GM21367 (cell line): Measurements from ENCODE around the gene PBX1.
"Not testable (repeated sequence)": the region's sequence is repeated elsewhere in the genome, so short reads cannot be mapped to it uniquely, and the experiment has no call there.

Source experiments
- ATAC-seq: cut with Tn5 transposase; IDR thresholded peaks from one replicate; pipeline ENCODE4 v1.9.1; 2021; ENCODE audit not compliant: unreplicated experiment

Gene PBX1

DNA sequence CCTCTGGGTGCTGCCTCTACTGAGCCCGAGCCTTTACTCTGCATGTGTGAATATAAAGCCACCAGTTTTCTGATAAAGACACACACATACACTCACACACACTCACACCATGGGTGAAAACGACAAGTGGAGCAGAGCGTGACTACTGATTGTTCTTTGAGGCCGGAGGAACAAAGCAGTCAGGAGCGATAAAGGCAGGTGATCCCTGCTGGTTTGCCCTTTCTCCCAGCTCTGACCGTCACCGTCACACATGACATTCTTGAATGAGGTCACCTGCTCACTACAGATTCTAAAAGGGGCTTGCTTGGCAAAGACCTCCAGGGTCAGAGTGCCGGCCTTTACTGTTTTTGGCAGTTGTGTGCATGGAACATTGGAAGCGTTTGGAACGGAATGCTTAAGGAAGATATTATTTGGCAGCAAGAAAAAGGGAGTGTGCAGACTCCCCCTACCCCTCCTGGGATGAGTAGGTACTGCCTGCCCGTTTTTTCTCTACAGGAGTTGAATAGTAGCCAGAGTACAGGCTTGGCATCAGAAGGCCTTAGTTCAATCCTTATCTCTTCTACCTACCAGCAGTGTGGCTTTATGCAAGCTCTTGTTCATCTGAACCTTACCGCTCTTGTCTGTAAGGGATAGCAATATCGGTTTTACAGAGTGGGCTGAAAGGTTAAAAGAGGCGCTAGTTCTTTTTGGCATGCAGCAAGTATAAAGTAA is 79.7 kb downstream of the PBX1 start:
- ATAC-seq = no peak

DNA sequence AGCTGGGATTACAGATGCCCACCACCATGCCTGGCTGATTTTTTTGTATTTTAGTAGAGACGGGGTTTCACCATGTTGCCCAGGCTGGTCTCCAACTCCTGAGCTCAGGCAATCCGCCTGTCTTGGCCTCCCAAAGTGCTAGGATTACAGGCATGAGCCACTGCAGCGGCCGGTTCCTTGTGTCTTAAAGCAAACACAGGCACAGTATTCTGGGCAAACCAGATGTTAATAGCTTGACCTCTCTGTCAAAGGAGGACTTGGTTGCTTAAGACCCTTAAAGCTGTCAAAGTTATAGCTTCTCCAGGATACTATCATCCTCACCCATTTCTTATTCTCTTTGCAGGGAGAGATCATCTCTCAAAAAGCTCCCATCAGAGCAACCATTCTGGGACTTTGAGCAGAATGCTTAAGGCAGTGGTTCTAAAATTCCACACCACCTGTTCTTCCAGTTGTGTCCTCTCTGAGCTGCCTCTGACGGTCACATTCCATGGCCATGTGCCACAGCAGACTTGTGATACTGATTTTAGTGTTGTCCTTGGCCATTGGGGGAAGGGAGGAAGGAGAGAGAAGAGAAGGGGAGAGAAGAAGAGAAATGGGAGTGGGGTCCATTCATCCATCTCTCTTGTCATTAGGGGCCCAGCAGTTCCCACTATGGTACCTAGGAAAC is 81.8 kb downstream of the PBX1 start:
- no peak for ATAC-seq

GRCh38 chr1:164641353-164641730 is 82.4 kb downstream of the PBX1 start:
- ATAC-seq = no peak

DNA sequence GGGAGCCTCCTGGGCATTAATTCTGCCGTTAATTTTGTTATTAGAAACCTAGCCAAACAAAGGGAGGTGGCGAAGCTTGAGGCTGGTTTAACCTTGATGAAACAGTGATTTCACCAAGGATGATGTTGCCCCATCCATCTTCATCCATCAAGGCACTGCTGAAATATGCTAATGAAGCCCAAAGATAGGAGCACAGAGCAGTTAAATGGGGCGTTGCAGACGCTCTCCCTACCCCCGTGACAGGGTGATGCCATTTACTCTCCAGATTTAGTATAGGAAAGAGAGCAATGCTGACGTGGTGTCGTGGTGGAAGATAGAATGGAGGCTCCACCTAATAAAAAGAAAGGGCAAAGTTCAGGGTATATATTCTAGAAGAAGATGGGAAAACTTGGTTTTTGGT is 84.0 kb downstream of the PBX1 start:
- ATAC-seq = no peak

DNA sequence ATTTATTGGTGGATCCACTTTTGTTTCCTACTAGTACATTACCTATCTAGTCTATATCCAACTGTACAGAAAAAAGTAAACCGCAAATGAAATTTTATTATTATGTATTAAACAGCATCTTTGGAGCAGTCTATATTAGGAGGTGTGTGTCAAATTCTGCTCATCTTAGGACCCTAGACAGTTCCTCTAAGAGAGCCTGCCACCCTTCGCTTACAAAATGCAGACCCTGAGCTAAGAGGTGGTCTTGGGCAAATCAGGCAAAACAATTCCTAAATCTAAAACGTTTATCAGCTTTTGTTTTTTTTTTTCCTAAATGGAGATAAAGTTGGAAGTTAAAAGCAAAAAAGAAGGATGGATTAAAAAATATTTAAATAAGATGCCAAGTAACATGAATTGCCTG is 85.3 kb downstream of the PBX1 start:
- ATAC-seq = no peak

GRCh38 chr1:164644774-164645644 is 86.0 kb downstream of the PBX1 start:
- no peak for ATAC-seq

DNA sequence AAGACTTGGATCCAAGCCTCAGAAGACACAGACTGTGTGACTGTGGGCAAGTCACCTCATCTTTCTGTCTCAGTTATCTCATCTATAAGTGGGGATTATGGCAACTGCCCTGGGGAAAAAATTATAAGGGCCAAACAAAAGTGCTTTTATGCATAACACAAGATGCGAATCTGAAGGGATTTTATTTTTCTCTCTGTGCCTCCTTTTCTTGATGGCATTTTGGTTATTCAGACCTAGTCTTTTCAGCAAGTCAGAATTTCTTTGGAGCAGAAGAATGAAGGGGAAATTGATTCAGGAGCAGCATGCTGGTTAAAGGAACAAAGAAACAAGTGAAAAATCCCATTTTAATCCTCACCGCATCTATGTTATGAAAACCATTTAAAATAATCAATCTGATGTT is 86.9 kb downstream of the PBX1 start:
- no peak for ATAC-seq

DNA sequence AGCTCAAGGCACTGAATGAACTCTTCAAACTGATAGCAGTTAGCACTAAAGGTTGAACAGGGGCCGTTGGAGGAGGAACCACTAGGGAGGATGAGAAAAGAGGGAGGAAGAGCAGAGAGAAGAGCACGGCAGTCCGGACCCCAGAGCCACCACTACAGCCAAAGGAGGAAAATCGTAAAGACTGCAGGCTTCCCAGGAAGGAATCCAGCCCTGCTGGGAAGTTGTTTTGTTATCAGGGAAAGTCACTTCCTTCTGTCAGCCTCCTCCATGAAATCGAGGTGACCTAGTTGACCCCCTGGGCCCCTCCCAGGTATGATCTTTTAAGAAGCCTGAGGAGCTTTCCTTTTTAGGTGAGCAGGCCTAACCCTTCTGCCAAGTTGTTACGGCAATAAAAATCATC is 88.2 kb downstream of the PBX1 start:
- no peak for ATAC-seq

GRCh38 chr1:164648636-164649035 is 89.7 kb downstream of the PBX1 start:
- ATAC-seq = no peak

DNA sequence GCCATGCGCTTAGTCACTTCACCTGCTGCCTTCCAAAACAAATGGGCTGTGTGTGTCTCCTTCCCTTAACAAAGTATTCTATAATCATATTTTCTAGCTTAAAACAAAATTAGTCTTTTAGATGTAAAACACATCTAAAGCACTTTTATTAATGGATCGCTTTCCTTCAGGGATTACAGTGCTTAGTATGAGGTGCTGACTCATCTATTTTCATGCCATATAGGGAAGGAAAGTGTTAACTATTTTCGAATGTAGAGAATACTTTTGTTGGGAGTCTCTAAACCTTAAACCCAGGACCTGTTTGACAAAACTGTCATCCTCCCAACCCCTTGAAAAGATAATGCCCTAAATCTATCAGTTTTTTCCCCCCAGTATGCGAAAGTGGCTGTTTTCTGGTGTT is 90.2 kb downstream of the PBX1 start:
- no peak for ATAC-seq

GRCh38 chr1:164650531-164650930 is 91.5 kb downstream of the PBX1 start:
- no peak for ATAC-seq

DNA sequence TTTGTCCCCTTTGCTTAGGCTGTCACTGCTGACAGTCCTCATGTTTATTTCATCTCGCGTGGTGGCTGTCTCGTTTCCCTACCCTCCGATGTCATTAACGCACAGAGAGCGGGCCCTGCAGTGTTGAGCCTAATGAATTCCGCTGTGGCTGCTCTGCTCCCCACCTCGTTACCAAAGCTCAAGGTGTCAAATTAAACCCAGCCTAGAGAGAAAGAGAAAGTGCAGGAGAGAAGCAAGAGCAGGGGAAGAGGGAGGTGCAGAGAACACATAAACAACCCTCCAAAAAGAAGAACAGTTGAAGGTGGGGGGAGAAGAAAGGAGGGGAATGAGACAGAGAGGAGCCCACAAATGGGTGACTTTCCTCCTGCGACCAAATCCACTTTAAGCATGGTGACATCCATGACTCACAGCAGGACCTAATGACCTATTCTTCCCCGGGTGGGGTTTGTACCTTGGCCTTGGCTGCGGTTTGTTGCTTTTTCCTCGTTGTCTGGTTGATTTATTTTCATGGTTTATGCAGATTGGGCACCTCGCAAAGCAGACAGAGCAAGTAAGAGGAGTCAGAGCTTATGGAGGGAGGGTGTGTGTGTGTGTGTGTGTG is 92.5 kb downstream of the PBX1 start:
- no peak for ATAC-seq

GRCh38 chr1:164652969-164653368 is 94.0 kb downstream of the PBX1 start:
- not testable (repeated sequence) for ATAC-seq

- no peak for ATAC-seq
These were observed 94.7 kb downstream of the PBX1 start for GRCh38 chr1:164653705-164654104.

GRCh38 chr1:164654200-164654599 is 95.2 kb downstream of the PBX1 start:
- ATAC-seq = no peak

DNA sequence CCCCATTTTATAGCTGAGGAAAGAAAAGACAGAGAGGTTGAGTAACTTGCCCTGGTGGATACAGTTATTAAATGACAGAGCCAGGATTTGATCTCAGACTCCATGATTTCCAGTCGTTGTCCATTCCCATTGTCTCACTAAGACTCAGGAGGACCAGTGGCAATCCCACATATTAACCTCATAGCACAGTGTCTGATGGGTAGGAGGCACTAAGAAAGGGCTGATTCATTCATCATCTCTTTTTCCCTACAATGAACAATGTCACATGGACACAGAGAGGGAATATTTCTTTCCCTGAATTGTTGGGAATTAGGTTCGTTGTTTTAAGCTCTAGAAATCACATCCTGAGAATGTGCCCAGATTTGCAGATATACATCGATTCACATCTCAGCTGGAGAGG is 99.9 kb downstream of the PBX1 start:
- no peak for ATAC-seq

DNA sequence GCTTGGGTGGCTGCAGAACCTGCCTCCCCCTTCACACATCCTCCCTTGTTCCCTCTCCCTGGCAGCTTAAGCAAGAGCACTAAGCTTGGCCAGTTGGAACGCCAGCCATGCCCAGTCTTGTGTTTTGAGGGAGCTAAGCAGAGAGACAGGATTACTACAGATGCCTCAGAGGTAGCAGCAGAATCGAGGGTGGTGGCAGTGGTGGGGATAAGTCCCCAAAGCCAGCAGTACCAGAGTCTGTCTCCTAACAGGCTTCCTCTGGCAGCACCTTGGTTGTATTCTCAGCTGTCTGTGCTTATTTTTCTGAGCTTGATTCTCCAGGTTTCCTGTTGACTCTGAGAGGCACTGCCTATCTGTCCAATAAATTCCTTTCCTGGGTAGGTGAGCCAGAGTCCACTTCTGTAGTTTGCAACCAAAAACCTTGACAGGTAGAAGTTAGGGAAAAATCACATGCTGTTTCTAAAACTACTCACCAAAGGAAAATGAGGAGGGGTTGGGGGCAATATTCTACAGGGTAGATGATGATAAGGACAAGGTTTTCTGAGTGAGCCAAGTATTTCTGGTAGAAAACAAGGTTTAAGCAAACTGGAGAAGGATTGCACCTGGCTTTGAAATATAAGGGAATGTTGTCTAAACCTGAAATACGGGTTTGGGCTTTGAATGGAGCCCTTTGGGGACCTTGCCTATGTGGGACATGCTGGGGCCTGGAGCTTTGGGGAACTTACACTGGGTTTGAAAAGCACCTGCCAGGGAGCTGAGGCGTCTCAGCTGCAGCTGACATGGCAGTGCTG is 100.8 kb downstream of the PBX1 start:
- ATAC-seq = no peak

DNA sequence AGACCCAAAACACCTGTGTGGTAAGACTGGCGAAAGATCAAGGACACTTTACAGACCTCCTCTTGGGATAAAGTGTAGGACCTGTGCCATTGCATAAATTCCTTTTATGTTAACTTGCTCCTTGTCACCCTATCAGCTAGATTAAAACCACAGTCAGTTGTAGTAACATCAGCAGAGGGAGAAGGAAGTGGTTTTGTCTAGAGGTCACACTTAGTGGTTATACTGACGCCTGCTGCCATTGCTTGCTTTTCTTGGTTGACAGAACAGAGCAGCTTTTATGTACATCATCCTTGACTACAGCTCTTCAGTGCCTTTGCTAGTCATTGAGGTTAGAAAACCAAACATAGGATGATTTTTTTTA is 101.4 kb downstream of the PBX1 start:
- ATAC-seq = peak; percentile 81

- no peak for ATAC-seq
These were observed 101.8 kb downstream of the PBX1 start for GRCh38 chr1:164660775-164661174.

GRCh38 chr1:164662462-164662861 is 103.5 kb downstream of the PBX1 start:
- ATAC-seq = no peak

DNA sequence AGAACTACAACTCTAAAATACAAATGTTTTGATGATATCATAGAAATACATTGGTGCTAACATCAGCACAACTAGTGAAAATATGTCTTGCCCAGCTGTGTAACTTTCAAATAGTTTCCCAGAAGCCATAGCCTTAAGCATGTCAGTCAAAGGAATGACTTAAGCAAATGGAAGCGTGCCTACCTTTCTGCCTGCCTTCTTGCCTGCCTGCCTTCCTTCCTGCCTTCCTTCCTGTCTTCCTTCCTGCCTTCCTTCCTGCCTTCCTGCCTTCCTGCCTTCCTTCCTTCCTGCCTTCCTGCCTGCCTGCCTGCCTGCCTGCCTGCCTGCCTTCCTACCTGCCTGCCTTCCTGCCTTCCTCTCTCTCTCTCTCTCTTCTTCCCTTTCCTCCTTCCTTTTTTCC is 104.0 kb downstream of the PBX1 start:
- ATAC-seq = no peak
